ENCODE results near the gene GPR84.

GRCh38 chr12:54405106-54405505 lies 40.8 kb upstream of the GPR84 start:
- TF ChIP-seq POLR2A (IDR thresholded peaks at IDR 0.05; ENCODE audit: low read length) (no peak), GATA1 (IDR thresholded peaks at IDR 0.05; ENCODE audit: low read depth, low read length) (no peak)

Measured in erythroblast (primary cell).